ENCODE data around the gene OGDH.
A peak's percentile ranks its signal among the peaks of the same experiment; 100 is the strongest.

The OGDH gene

GRCh38 chr7:44738876-44739665 is 132.6 kb downstream of the OGDH start:
- DNase-seq (ENCODE audit: low spot score), result peak; percentile 18

- peak; percentile 16 for DNase-seq (ENCODE audit: low spot score)
Measured at GRCh38 chr7:44740055-44740454, 133.6 kb downstream of the OGDH start.

GRCh38 chr7:44743750-44744149 is 137.3 kb downstream of the OGDH start:
- DNase-seq (ENCODE audit: low spot score), result no peak

GRCh38 chr7:44748045-44748947 is 141.9 kb downstream of the OGDH start, which contains the start of gene ZMIZ2:
Gene ZMIZ2, plus strand, starts transcription at chr7:44748847. Its CDS starts 7,403 bp downstream, at chr7:44756250.
- DNase-seq (ENCODE audit: low spot score), result peak; percentile 99

GRCh38 chr7:44748948-44749731 is 142.7 kb downstream of the OGDH start:
- DNase-seq (ENCODE audit: low spot score), result no peak

- DNase-seq (ENCODE audit: low spot score), result no peak
Measured at GRCh38 chr7:44749992-44750391, 143.6 kb downstream of the OGDH start.

- no peak for DNase-seq (ENCODE audit: low spot score)
Measured at GRCh38 chr7:44750424-44750823, 144.0 kb downstream of the OGDH start.

GRCh38 chr7:44750921-44751571 is 144.6 kb downstream of the OGDH start:
- peak; percentile 27 for DNase-seq (ENCODE audit: low spot score)

DNA sequence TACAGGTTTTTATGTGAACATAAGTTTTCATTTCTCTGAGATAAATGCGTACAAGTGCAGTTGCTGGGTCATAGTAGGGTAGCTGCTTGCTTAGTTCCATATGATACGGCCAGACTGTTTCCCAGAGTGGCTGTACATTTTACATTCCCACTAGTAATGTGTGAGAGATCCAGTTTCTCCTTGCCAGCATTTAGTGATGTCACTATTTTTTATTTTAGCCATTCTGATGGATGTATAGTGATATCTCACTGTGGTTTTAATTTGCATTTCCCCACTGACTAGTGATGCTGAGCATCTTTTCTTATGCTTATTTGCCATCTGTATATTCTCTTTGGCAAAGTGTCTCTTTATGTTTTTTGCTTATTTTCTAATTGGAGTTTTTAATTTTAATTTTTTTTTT is 146.4 kb downstream of the OGDH start:
- DNase-seq (ENCODE audit: low spot score), result no peak

DNA sequence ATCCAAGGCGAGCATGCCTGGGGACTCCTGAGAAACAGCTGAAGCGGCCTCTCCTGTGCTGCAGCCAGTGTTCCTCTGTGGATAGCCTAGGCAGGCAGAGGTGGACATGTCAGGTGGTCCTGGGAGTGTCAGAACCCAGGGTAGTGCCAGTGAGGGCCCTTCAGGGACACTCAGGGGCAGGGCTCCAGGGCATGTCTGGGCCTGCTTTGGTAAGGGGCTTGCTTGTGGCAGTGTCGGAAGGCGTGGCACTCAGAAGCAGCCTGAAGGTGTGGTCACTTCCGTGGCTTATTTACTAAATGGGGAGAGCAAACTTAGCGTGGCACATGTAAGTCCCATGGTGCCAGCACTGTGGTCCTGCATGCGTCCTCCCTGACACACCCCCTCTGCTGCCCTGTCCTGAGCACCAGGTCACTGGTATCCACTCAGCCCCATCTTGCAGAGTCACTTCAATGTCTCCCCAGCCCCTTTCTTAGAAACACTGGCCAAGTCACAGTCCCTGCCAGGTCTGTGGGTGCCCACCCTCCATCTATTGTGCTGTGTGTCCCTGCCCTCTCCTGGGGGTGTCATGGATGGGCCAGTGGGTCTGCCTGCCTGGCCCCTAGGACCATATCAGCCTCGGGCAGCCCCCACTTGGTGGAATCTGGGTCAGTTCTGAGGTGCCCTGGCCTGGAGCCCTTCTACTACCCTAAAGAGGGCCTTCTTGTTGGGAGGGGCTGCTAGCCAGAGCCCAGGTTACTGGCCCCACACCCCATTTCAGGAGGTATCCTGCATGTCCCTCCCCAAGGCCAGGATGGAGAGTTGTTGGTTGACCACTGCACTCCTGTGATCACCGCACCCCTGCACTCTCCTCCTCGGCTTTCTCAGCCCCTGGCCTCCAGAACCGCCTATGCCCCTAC is 148.6 kb downstream of the OGDH start:
- peak; percentile 17 for DNase-seq (ENCODE audit: low spot score)

- peak; percentile 17 for DNase-seq (ENCODE audit: low spot score)
Measured at GRCh38 chr7:44755698-44756627, 149.5 kb downstream of the OGDH start.

GRCh38 chr7:44756904-44757303 is 150.5 kb downstream of the OGDH start:
- DNase-seq (ENCODE audit: low spot score), result peak; percentile 16

GRCh38 chr7:44757311-44757710 is 150.9 kb downstream of the OGDH start:
- DNase-seq (ENCODE audit: low spot score), result peak; percentile 39

- peak; percentile 18 for DNase-seq (ENCODE audit: low spot score)
Measured at GRCh38 chr7:44757739-44758138, 151.3 kb downstream of the OGDH start.
